ENCODE data around the gene BICC1. TPM values are rescaled to one million over a fixed set of nuclear protein-coding genes. Genes with fewer than 3 reads are reported as not detected.

The BICC1 gene
- total and polyA plus RNA-seq, 2 of the 13 experiments (the other 11 are each of a cell fraction or from before 2014, with no cell fraction given), result 0.18 to 1.5 TPM

GRCh38 chr10:58609532-58610150 is 97.0 kb downstream of the BICC1 start:
- no peak overlapping the region for H3K4me2 ChIP-seq (ENCODE audit: low read depth, low read length)
- H2AFZ ChIP-seq (ENCODE audit: low read length), result no peak overlapping the region
- in situ Hi-C loops (cut with HindIII; ENCODE audit: extremely low pct_ligation_motif_present, low pct_unique_long_range_greater_than_20kb), result no loop called here
- H3K4me1 ChIP-seq (ENCODE audit: insufficient read depth, low read length), result no peaks in the 10 kb centered on the region
- TF ChIP-seq ARID4A (CRISPR knock-in tag; IDR thresholded peaks at IDR 0.05; ENCODE audit: borderline replicate concordance), result no peak
- TF ChIP-seq ZNF629 (CRISPR knock-in tag; conservative IDR thresholded peaks at IDR 0.05), result no peak
- no peak for TF ChIP-seq FOXK1 (CRISPR knock-in tag; IDR thresholded peaks at IDR 0.05; ENCODE audit: borderline replicate concordance, low read depth)
- no peak for TF ChIP-seq CREBL2 (CRISPR knock-in tag; IDR thresholded peaks at IDR 0.05; ENCODE audit: borderline replicate concordance)
- no peak for TF ChIP-seq ZNF672 (CRISPR knock-in tag; IDR thresholded peaks at IDR 0.05)
- TF ChIP-seq CHCHD3 (CRISPR knock-in tag; IDR thresholded peaks at IDR 0.05), result no peak
- TF ChIP-seq MED13 (CRISPR knock-in tag; IDR thresholded peaks at IDR 0.05), result no peak
- ATAC-seq (no peak), DNase-seq (ENCODE audit: low spot score) (no peak), FAIRE-seq (no peak)
- ChIA-PET CTCF (ENCODE audit: low intra/inter-chr PET ratio, low total read pairs) (no interaction called here), POLR2A (no interaction called here)
- no peaks in the 10 kb centered on the region for H3K27me3 ChIP-seq (ENCODE audit: control insufficient read depth in 1 of 2, insufficient read depth in 2 of 2, low read length in 2 of 2)
- intact Hi-C loops (cut with micrococcal nuclease; ENCODE audit: unreplicated experiment), result no loop called here
- H3K4me3 ChIP-seq (replicated peaks in 1 of 3; ENCODE audit: insufficient read depth in 1 of 3, low read depth in 2 of 3, low read length in 3 of 3), result no peak overlapping the region
- no peak overlapping the region for H3K27ac ChIP-seq (ENCODE audit: extremely low read length, insufficient read depth, low read length)
- no TSS peak for BruUV-seq (replicated peaks)
- H4K20me1 ChIP-seq (ENCODE audit: insufficient read depth, low read length), result no peaks in the 10 kb centered on the region
- WGBS (ENCODE audit: low lambda C conversion rate), result 78% methylated on average over 6 of the region's 6 CpGs
- H3K36me3 ChIP-seq (replicated peaks in 1 of 2; ENCODE audit: control insufficient read depth in 1 of 2, insufficient read depth in 2 of 2, low read length in 2 of 2), result no peaks in the 10 kb centered on the region
- no peak overlapping the region for H3K9ac ChIP-seq (ENCODE audit: insufficient read depth, low read depth, low read length)
- H3K79me2 ChIP-seq (ENCODE audit: insufficient read depth, low read length), result no peaks in the 10 kb centered on the region
- no peaks in the 10 kb centered on the region for H3K9me3 ChIP-seq (ENCODE audit: low read length)
